ENCODE data around the gene CHKA. TPM values are rescaled to one million over a fixed set of nuclear protein-coding genes. Genes with fewer than 3 reads are reported as not detected.

CHKA gene
- polyA plus RNA-seq, 1 of the 3 experiments (the other 2 are of a cell fraction) = 12.3 TPM

- Histone ChIP-seq H3F3A (replicated peaks; ENCODE audit: insufficient read depth) (no peaks in the 10 kb centered on the region), H3K9me3 (no peaks in the 10 kb centered on the region), H3K4me3 (ENCODE audit: low read depth in 2 of 2, low read length in 1 of 2) (no peak overlapping the region), H3K9ac (no peak overlapping the region), H3K27me3 (ENCODE audit: insufficient read depth) (no peaks in the 10 kb centered on the region), H3K27ac (ENCODE audit: low read depth in 2 of 2, low read length in 1 of 2) (no peak overlapping the region), H3K36me3 (replicated peaks in 1 of 2; ENCODE audit: control insufficient read depth in 1 of 2, insufficient read depth in 2 of 2, low read length in 1 of 2) (peaks cover 57 to 72% of the 10 kb centered on the region in 2 experiments), H3K4me1 (ENCODE audit: control insufficient read depth in 1 of 2, insufficient read depth in 2 of 2, low read depth in 1 of 2, low read length in 1 of 2) (no peaks in the 10 kb centered on the region), H3K4me2 (no peak overlapping the region), H3K79me2 (ENCODE audit: insufficient read depth) (no peaks in the 10 kb centered on the region), H3K9me2 (no peaks in the 10 kb centered on the region), H4K20me1 (ENCODE audit: insufficient read depth) (no peaks in the 10 kb centered on the region), H2AFZ (ENCODE audit: low read depth) (no peak overlapping the region)
- ChIA-PET POLR2A (no interaction called here), CTCF (interaction anchor here (0.6 to 0.9 kb wide), 2 partner anchors 9 to 1120 kb away, joined by 3 read pairs; no protein-coding TSS in a partner anchor)
- DNase-seq = no peak
- no peak for TF ChIP-seq REST (IDR thresholded peaks at IDR 0.05; ENCODE audit: low read depth, low read length)
- TF ChIP-seq FOXM1 (IDR thresholded peaks at IDR 0.05; ENCODE audit: low read depth) = no peak
- TF ChIP-seq CTCF (IDR thresholded peaks at IDR 0.05) = no peak
- TF ChIP-seq PBX3 (IDR thresholded peaks at IDR 0.05) = no peak
- TF ChIP-seq YY1 (IDR thresholded peaks at IDR 0.05; ENCODE audit: low read depth) = no peak
- TF ChIP-seq SMC3 (IDR thresholded peaks at IDR 0.05; ENCODE audit: low read depth, low read length) = no peak
- no peak for TF ChIP-seq FOSL2 (IDR thresholded peaks at IDR 0.05; ENCODE audit: borderline replicate concordance, low read depth)
- no peak for TF ChIP-seq TAF1 (IDR thresholded peaks at IDR 0.05; ENCODE audit: borderline replicate concordance, low read depth, low read length)
- no peak for TF ChIP-seq EP300 (IDR thresholded peaks at IDR 0.05; ENCODE audit: borderline replicate concordance in 1 of 2, low read depth in 1 of 2, low read length in 1 of 2)
- no peak for TF ChIP-seq POLR2AphosphoS5 (IDR thresholded peaks at IDR 0.05; ENCODE audit: low read depth, low read length)
- TF ChIP-seq ELF1 (IDR thresholded peaks at IDR 0.05) = no peak
- TF ChIP-seq USF1 (IDR thresholded peaks at IDR 0.05; ENCODE audit: borderline replicate concordance, low read depth) = no peak
- no peak for TF ChIP-seq CHD2 (IDR thresholded peaks at IDR 0.05; ENCODE audit: low read length, partially characterized antibody)
- TF ChIP-seq GATA2 (CRISPR knock-in tag; IDR thresholded peaks at IDR 0.05) = no peak
- no peak for TF ChIP-seq USF2 (IDR thresholded peaks at IDR 0.05; ENCODE audit: borderline replicate concordance, low read depth, low read length)
- TF ChIP-seq NRF1 (IDR thresholded peaks at IDR 0.05; ENCODE audit: low read depth, low read length) = no peak
- no peak for TF ChIP-seq TCF12 (IDR thresholded peaks at IDR 0.05)
- TF ChIP-seq RAD21 (IDR thresholded peaks at IDR 0.05; ENCODE audit: low read length) = no peak
- WGBS (ENCODE audit: low lambda C conversion rate) = 96% methylated on average over 6 of the region's 6 CpGs
Observed at GRCh38 chr11:68167474-68167873, 46.3 kb upstream of the CHKA start.

All from SK-N-SH (cell line).